Naive thymus-derived CD8-positive, alpha-beta T cell (primary cell): ENCODE results near the gene KLHL35. TPM values are rescaled to one million over a fixed set of nuclear protein-coding genes. Genes with fewer than 3 reads are reported as not detected.
"Not testable (repeated sequence)": the region's sequence is repeated elsewhere in the genome, so short reads cannot be mapped to it uniquely, and the experiment has no call there.

Source experiments
- ATAC-seq, 2 donors: fragments of 150-1000 bp; cut with Tn5 transposase in 1 of 2; sonication (Bioruptor Pico), chemical (Tn5 transposase) in 1 of 2; 1 replicate in 1 of 2; 2 replicates in 1 of 2; pipeline ENCODE4 v1.10.0; 2021; ENCODE audit warnings: mild to moderate bottlenecking in 2 of 2, moderate library complexity in 2 of 2
- POLR2A ChIA-PET: fragments of 350-600 bp; sonication (Branson Sonifier 250); formaldehyde crosslinking; loops from one replicate; lab custom pipeline; 2021; ENCODE audit warnings: antibody characterized with exemption; lab: Charles Lee
- DNase-seq, 10 donors: peaks; one replicate each; pipeline versions ENCODE4 v3.0.0 to v3.0.0-alpha.2; 2020 to 2022
- H3K27ac Mint-ChIP-seq, 10 donors: one replicate each; pipeline ENCODE4 v1.8.0; 2020 to 2022; ENCODE audit warnings: mild to moderate bottlenecking in 10 of 10, mixed read lengths in 10 of 10, moderate library complexity in 4 of 10, inconsistent platforms in 1 of 10
- H3K27me3 Mint-ChIP-seq, 5 donors: one replicate each; pipeline ENCODE4 v1.8.0; 2021 to 2022; ENCODE audit warnings: mixed read lengths in 5 of 5
- H3K36me3 Mint-ChIP-seq, 3 donors: one replicate each; pipeline ENCODE4 v1.8.0; 2020 to 2022; ENCODE audit warnings: mixed read lengths in 3 of 3, mild to moderate bottlenecking in 2 of 3, inconsistent platforms in 1 of 3
- H3K4me1 Mint-ChIP-seq, 4 donors: one replicate each; pipeline ENCODE4 v1.8.0; 2021 to 2022; ENCODE audit warnings: mixed read lengths in 4 of 4
- H3K4me3 Mint-ChIP-seq, 10 donors: one replicate each; pipeline ENCODE4 v1.8.0; 2020 to 2022; ENCODE audit warnings: mild to moderate bottlenecking in 10 of 10, mixed read lengths in 10 of 10, moderate library complexity in 6 of 10, inconsistent platforms in 1 of 10
- H3K9me3 Mint-ChIP-seq, 9 donors: one replicate each; pipeline ENCODE4 v1.8.0; 2020 to 2022; ENCODE audit warnings: mixed read lengths in 9 of 9, mild to moderate bottlenecking in 3 of 9, inconsistent platforms in 1 of 9, moderate library complexity in 1 of 9
- polyA plus RNA-seq, 3 donors: library from polyadenylated mRNA; unstranded; fragments of 300-500 nt; fragmentation: Illumina TruSeq; gene quantifications; one replicate each; pipeline ENCODE4 v1.2.3, GENCODE V29; 2021
- total RNA-seq, 8 experiments: library from RNA in 2 of 8; stranded (reverse) in 2 of 8; gene quantifications; one replicate each; pipeline ENCODE4 v1.2.3 and lab custom pipeline; 2021 to 2026

Gene KLHL35
- total and polyA plus RNA-seq, 5 experiments from 2014 or later: 0.38 to 1.3 (median 0.74) TPM

GRCh38 chr11:75388386-75389275 is 44.4 kb downstream of the KLHL35 start:
- POLR2A ChIA-PET: interaction anchor here (0.7 to 1.7 kb wide), 3 partner anchors 10 to 822 kb away, joined by 3 to 6 read pairs (median 5); partner anchors contain the start of gene RPS3
- Mint-ChIP-seq H3K27ac (no peak overlapping the region), H3K36me3 (no peaks in the 10 kb centered on the region)

GRCh38 chr11:75387736-75388294 is 45.2 kb downstream of the KLHL35 start:
- no peak overlapping the region for H3K4me3 Mint-ChIP-seq
- H3K9me3 Mint-ChIP-seq: no peaks in the 10 kb centered on the region
- H3K27me3 Mint-ChIP-seq: peaks cover 0 to 2% (median 0%) of the 10 kb centered on the region in 5 donors
- POLR2A ChIA-PET: interaction anchor here (0.7 to 8.0 kb wide), 3 partner anchors 108 to 823 kb away, joined by 3 to 73 read pairs (median 5); no protein-coding TSS in a partner anchor
- peak overlapping the region in 1 of 10 donors; percentile 18 for H3K27ac Mint-ChIP-seq
- no peak for ATAC-seq
- H3K4me1 Mint-ChIP-seq: peaks cover 8 to 20% (median 19%) of the 10 kb centered on the region in 4 donors
- H3K36me3 Mint-ChIP-seq: no peaks in the 10 kb centered on the region
- no peak for DNase-seq

More at GRCh38 chr11:75388386-75389275, 44.4 kb downstream of the KLHL35 start:
- ATAC-seq (peak; percentile 75 to 83), DNase-seq (peak; percentile 34 to 85 (median 70))
- peaks cover 0 to 2% (median 0%) of the 10 kb centered on the region in 5 donors for H3K27me3 Mint-ChIP-seq
- no peak overlapping the region for H3K4me3 Mint-ChIP-seq
- no peaks in the 10 kb centered on the region for H3K9me3 Mint-ChIP-seq
- peaks cover 2 to 12% (median 12%) of the 10 kb centered on the region in 4 donors for H3K4me1 Mint-ChIP-seq

- Mint-ChIP-seq H3K4me3 (no peak overlapping the region), H3K9me3 (no peaks in the 10 kb centered on the region), H3K27ac (peak overlapping the region in 1 of 10 donors; percentile 18), H3K27me3 (peaks cover 0 to 2% (median 0%) of the 10 kb centered on the region in 5 donors), H3K4me1 (peaks cover 8 to 21% (median 20%) of the 10 kb centered on the region in 4 donors), H3K36me3 (no peaks in the 10 kb centered on the region)
- POLR2A ChIA-PET: interaction anchor here (0.6 to 8.0 kb wide), 4 partner anchors 60 to 111 kb away, joined by 4 to 73 read pairs (median 29); no protein-coding TSS in a partner anchor
- DNase-seq: no peak
- no peak for ATAC-seq
These were observed 45.9 kb downstream of the KLHL35 start for GRCh38 chr11:75386942-75387630.

GRCh38 chr11:75384438-75385080 is 48.4 kb downstream of the KLHL35 start:
- peak; percentile 79 to 90 for ATAC-seq
- peak overlapping the region in 9 of 10 donors; percentile 82 to 96 (median 92) for H3K27ac Mint-ChIP-seq
- no peaks in the 10 kb centered on the region for H3K27me3 Mint-ChIP-seq
- H3K4me1 Mint-ChIP-seq: peaks cover 13 to 28% (median 27%) of the 10 kb centered on the region in 4 donors
- POLR2A ChIA-PET: interaction anchor here (0.7 to 8.0 kb wide), 8 partner anchors 14 to 112 kb away, joined by 3 to 73 read pairs (median 6); partner anchors contain the start of gene ARRB1
- no peaks in the 10 kb centered on the region for H3K36me3 Mint-ChIP-seq
- DNase-seq: peak; percentile 57 to 87 (median 76)
- no peaks in the 10 kb centered on the region for H3K9me3 Mint-ChIP-seq
- H3K4me3 Mint-ChIP-seq: peak overlapping the region in 9 of 10 donors; percentile 57 to 90 (median 81)

- peak overlapping the region in 9 of 10 donors; percentile 1 to 90 (median 59) for H3K4me3 Mint-ChIP-seq
- DNase-seq (peak in 9 of 10 donors; percentile 27 to 74 (median 40)), ATAC-seq (peak; percentile 81 to 82)
- peak overlapping the region; percentile 84 to 96 (median 92) for H3K27ac Mint-ChIP-seq
- no peaks in the 10 kb centered on the region for H3K9me3 Mint-ChIP-seq
- no peaks in the 10 kb centered on the region for H3K36me3 Mint-ChIP-seq
- H3K27me3 Mint-ChIP-seq: no peaks in the 10 kb centered on the region
- POLR2A ChIA-PET: interaction anchor here (0.7 to 8.0 kb wide), 9 partner anchors 28 to 142 kb away, joined by 3 to 73 read pairs (median 12); partner anchors contain the start of genes ARRB1 and GDPD5
- H3K4me1 Mint-ChIP-seq: peaks cover 13 to 28% (median 27%) of the 10 kb centered on the region in 4 donors
These were observed 49.8 kb downstream of the KLHL35 start for GRCh38 chr11:75383246-75383645.

- ATAC-seq: no peak
- Mint-ChIP-seq H3K4me3 (peak overlapping the region in 1 of 10 donors; percentile 1), H3K9me3 (no peaks in the 10 kb centered on the region), H3K27ac (peak overlapping the region in 9 of 10 donors; percentile 28 to 88 (median 68)), H3K36me3 (no peaks in the 10 kb centered on the region), H3K4me1 (peaks cover 13 to 29% (median 28%) of the 10 kb centered on the region in 4 donors), H3K27me3 (no peaks in the 10 kb centered on the region)
- DNase-seq: no peak
- POLR2A ChIA-PET: interaction anchor here (0.8 to 8.0 kb wide), 7 partner anchors 18 to 104 kb away, joined by 3 to 73 read pairs (median 4); partner anchors contain the start of gene ARRB1
These were observed 52.1 kb downstream of the KLHL35 start for GRCh38 chr11:75380716-75381420.

- POLR2A ChIA-PET: interaction anchor here (0.8 to 8.0 kb wide), 5 partner anchors 18 to 104 kb away, joined by 3 to 73 read pairs (median 4); partner anchors contain the start of gene ARRB1
- H3K9me3 Mint-ChIP-seq: no peaks in the 10 kb centered on the region
- ATAC-seq (no peak), DNase-seq (no peak)
- no peak overlapping the region for H3K4me3 Mint-ChIP-seq
- H3K27ac Mint-ChIP-seq: peak overlapping the region in 3 of 10 donors; percentile 45 to 84 (median 68)
- no peaks in the 10 kb centered on the region for H3K36me3 Mint-ChIP-seq
- peaks cover 15 to 29% (median 28%) of the 10 kb centered on the region in 4 donors for H3K4me1 Mint-ChIP-seq
- no peaks in the 10 kb centered on the region for H3K27me3 Mint-ChIP-seq
These were observed 52.8 kb downstream of the KLHL35 start for GRCh38 chr11:75380245-75380644.

- not testable (repeated sequence) for H3K27me3 Mint-ChIP-seq, H3K27ac Mint-ChIP-seq, H3K9me3 Mint-ChIP-seq, ATAC-seq, H3K4me3 Mint-ChIP-seq, H3K36me3 Mint-ChIP-seq, DNase-seq
- H3K4me1 Mint-ChIP-seq: peaks cover 15 to 18% (median 17%) of the 10 kb centered on the region in 4 donors
- POLR2A ChIA-PET: interaction anchor here (0.7 kb wide), 1 partner anchor 27 kb away, joined by 8 read pairs; no protein-coding TSS in a partner anchor
These were observed 54.2 kb downstream of the KLHL35 start for GRCh38 chr11:75378776-75379175.

- Mint-ChIP-seq H3K4me3 (no peak overlapping the region), H3K9me3 (no peaks in the 10 kb centered on the region), H3K4me1 (peaks cover 7 to 18% (median 10%) of the 10 kb centered on the region in 4 donors), H3K27ac (peak overlapping the region in 2 of 10 donors; percentile 11 to 27), H3K36me3 (no peaks in the 10 kb centered on the region), H3K27me3 (no peaks in the 10 kb centered on the region)
- POLR2A ChIA-PET: no interaction called here
- ATAC-seq: no peak
- no peak for DNase-seq
These were observed 56.8 kb downstream of the KLHL35 start for GRCh38 chr11:75376175-75376574.

- Mint-ChIP-seq H3K9me3 (no peaks in the 10 kb centered on the region), H3K36me3 (no peaks in the 10 kb centered on the region), H3K4me3 (no peak overlapping the region), H3K27ac (peak overlapping the region in 3 of 10 donors; percentile 9 to 49 (median 11)), H3K4me1 (peaks cover 2 to 13% (median 6%) of the 10 kb centered on the region in 4 donors), H3K27me3 (no peaks in the 10 kb centered on the region)
- POLR2A ChIA-PET: no interaction called here
- no peak for DNase-seq
- ATAC-seq: no peak
These were observed 57.4 kb downstream of the KLHL35 start for GRCh38 chr11:75375626-75376025.

- H3K36me3 Mint-ChIP-seq: no peaks in the 10 kb centered on the region
- no peak overlapping the region for H3K4me3 Mint-ChIP-seq
- peaks cover 6 to 20% (median 11%) of the 10 kb centered on the region in 4 donors for H3K4me1 Mint-ChIP-seq
- ATAC-seq (no peak), DNase-seq (no peak)
- H3K27me3 Mint-ChIP-seq: no peaks in the 10 kb centered on the region
- POLR2A ChIA-PET: no interaction called here
- peaks cover 0 to 4% (median 2%) of the 10 kb centered on the region in 9 donors for H3K9me3 Mint-ChIP-seq
- H3K27ac Mint-ChIP-seq: peak overlapping the region in 1 of 10 donors; percentile 8
These were observed 58.4 kb downstream of the KLHL35 start for GRCh38 chr11:75374646-75375045.
